OCI-LY7 (cell line): ENCODE data around the gene ZNF581. TPM values are rescaled to one million over a fixed set of nuclear protein-coding genes. Genes with fewer than 3 reads are reported as not detected.

Experiments
- BruUV-seq: library from RNA; stranded (reverse); fragments of 400-500 nt; replicated peaks from 2 replicates; lab custom pipeline; 2021; lab: Mats Ljungman, UMichigan
- CTCF ChIA-PET: fragments of 300-600 bp; sonication (Branson Sonifier 250); formaldehyde crosslinking; loops from one replicate; lab custom pipeline; 2022; ENCODE audit warnings: antibody characterized with exemption; ENCODE audit not compliant: unreplicated experiment; lab: Charles Lee
- POLR2A ChIA-PET: fragments of 300-600 bp; sonication (Branson Sonifier 250); formaldehyde crosslinking; loops from one replicate; lab custom pipeline; 2022; ENCODE audit warnings: antibody characterized with exemption; lab: Charles Lee
- DNase-seq: peaks from one replicate; pipeline ENCODE4 v3.0.0-alpha.2; 2015; ENCODE audit warnings: low spot score
- H2AFZ ChIP-seq: fragments of 200-600 bp; sonication (generic), shearing (Covaris generic); 2 replicates; pipeline ENCODE4 v1.6.1; 2014; ENCODE audit warnings: mild to moderate bottlenecking, antibody characterized with exemption, low read length, moderate library complexity
- H3K27ac ChIP-seq: fragments of 200-600 bp; sonication (generic); 2 replicates; pipeline ENCODE4 v1.5.1; 2014; ENCODE audit warnings: mixed run types, low read depth, mild to moderate bottlenecking, moderate library complexity, low read length, inconsistent platforms; ENCODE audit not compliant: poor library complexity, severe bottlenecking
- H3K36me3 ChIP-seq: fragments of 200-600 bp; sonication (generic); 2 replicates; pipeline ENCODE4 v1.6.1; 2014; ENCODE audit warnings: mild to moderate bottlenecking, antibody characterized with exemption, low read length, moderate library complexity, mixed read lengths; ENCODE audit not compliant: insufficient read depth
- H3K4me1 ChIP-seq: fragments of 200-600 bp; sonication (generic); 2 replicates; pipeline ENCODE4 v1.5.1; 2014; ENCODE audit warnings: mild to moderate bottlenecking, low read length; ENCODE audit not compliant: insufficient read depth, poor library complexity, severe bottlenecking
- H3K4me2 ChIP-seq: fragments of 200-600 bp; sonication (generic); 2 replicates; pipeline ENCODE4 v1.6.1; 2014; ENCODE audit warnings: mild to moderate bottlenecking, low read length
- H3K4me3 ChIP-seq: fragments of 200-600 bp; sonication (generic); 2 replicates; pipeline ENCODE4 v1.5.1; 2014; ENCODE audit warnings: mild to moderate bottlenecking, low read depth, low read length; ENCODE audit not compliant: poor library complexity, severe bottlenecking
- H3K79me2 ChIP-seq: fragments of 200-600 bp; sonication (generic); 2 replicates; pipeline ENCODE4 v1.6.1; 2016; ENCODE audit warnings: low read depth, mild to moderate bottlenecking, low read length, moderate library complexity, mixed read lengths; ENCODE audit not compliant: insufficient read depth
- H3K9me2 ChIP-seq: fragments of 200-600 bp; sonication (generic); 2 replicates; pipeline ENCODE4 v1.6.1; 2016; ENCODE audit warnings: mild to moderate bottlenecking, low read length, mixed read lengths; ENCODE audit not compliant: insufficient read depth
- H3K9me3 ChIP-seq: fragments of 200-600 bp; sonication (generic); 2 replicates; pipeline ENCODE4 v1.6.1; 2014; ENCODE audit warnings: mild to moderate bottlenecking, mixed run types, low read length, mixed read lengths
- H4K20me1 ChIP-seq: fragments of 200-600 bp; sonication (generic); 2 replicates; pipeline ENCODE4 v1.6.1; 2014; ENCODE audit warnings: mild to moderate bottlenecking, antibody characterized with exemption, low read length, moderate library complexity, mixed read lengths; ENCODE audit not compliant: insufficient read depth
- EZH2phosphoT487 ChIP-seq: fragments of 200-600 bp; sonication (generic); IDR thresholded peaks from 2 replicates; pipeline ENCODE4 v1.6.1; 2018; ENCODE audit warnings: low read depth, borderline replicate concordance, mild to moderate bottlenecking, mixed run types, antibody characterized with exemption, low read length, moderate library complexity, mixed read lengths
- intact Hi-C: fragments of 100-400 bp; cut with micrococcal nuclease; formaldehyde crosslinking; loops from one replicate; pipeline ENCODE4 v1.10.0; 2022; ENCODE audit not compliant: unreplicated experiment
- total RNA-seq, 2 experiments: library from RNA; depleted of rRNA in 1 of 2; stranded (reverse); fragments of >200 nt in 1 of 2; shearing (Covaris generic) in 1 of 2; gene quantifications; 2 replicates each; pipeline ENCODE4 v1.2.3, GENCODE V29; 2014 to 2022
- TF ChIP-seq, protein P1 (sequence below): fragments of 200-600 bp; sonication (generic); conservative IDR thresholded peaks from 2 replicates; pipeline ENCODE4 v1.5.1; 2014; ENCODE audit warnings: mild to moderate bottlenecking, antibody characterized with exemption, low read length, moderate library complexity, mixed read lengths

Gene ZNF581
- total RNA-seq, 2 experiments from 2014 or later = 39.7 to 44.5 TPM

DNA sequence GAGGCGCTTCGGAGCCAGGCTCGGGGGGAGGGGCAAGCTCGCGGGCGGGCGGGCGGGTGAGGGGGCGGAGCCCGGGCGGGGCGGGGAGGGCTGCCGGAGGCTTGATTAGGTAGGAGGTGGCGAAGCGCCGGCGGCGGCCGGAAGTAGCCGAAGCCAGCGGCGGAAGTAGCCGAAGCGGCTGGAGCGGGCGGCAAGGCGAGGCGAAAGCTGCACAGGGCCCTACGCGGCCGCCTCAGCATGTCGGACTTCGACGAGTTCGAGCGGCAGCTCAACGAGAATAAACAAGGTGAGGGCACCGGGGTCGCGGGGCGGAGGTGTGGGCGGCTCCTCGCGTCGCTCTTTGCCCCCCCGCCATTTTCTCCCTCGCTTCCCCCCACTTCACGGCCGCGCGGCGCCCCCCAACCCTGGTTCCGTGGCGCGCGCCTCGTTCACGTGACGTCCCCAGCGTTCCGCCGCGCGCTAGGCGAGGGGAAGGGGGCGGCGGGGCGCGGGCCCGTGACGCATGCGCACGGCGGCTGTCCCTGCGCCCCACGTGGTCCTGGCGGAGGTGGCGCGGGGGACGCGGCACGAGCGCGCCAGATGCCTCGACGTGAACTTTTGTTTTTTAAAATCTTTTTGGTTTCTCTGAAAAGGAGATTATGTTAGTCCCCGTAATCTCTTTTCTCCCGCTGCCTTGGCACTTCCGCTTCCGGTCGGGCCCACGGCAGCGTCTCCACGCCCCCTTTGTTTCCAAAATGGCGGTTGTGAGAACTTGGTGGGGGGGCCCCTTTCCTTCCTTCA lies 11.6 kb downstream of the ZNF581 start, which contains the start of gene U2AF2:
TSS of gene U2AF2 (plus strand) at position 168 of the 780 bp plus-strand sequence. CDS start at position 238, 70 bp downstream.
- Histone ChIP-seq H3K4me2 (peak within 1 kb of the TSS; percentile 96), H3K4me3 (peak within 1 kb of the TSS; percentile 87), H3K9me3 (no peaks in the 10 kb centered on the region), H3K27ac (peak within 1 kb of the TSS; percentile 90), H4K20me1 (peaks cover 38% of the 10 kb centered on the region), H3K36me3 (peaks cover 70% of the 10 kb centered on the region), H3K4me1 (peaks cover 30% of the 10 kb centered on the region), H3K9me2 (no peaks in the 10 kb centered on the region), H2AFZ (peak within 1 kb of the TSS; percentile 20; the same call in 1 of the 2 replicates), H3K79me2 (peaks cover 50% of the 10 kb centered on the region)
- peak; percentile 94 for DNase-seq
- no TSS peak for BruUV-seq
- POLR2A ChIA-PET = interaction anchor here (0.6 to 1.1 kb wide), 5 partner anchors 9 to 175 kb away, joined by 3 to 4 read pairs (median 3); partner anchors contain the start of genes ZNF581 and ZNF784
- no peak for TF ChIP-seq EZH2phosphoT487
- TF ChIP-seq, protein P1, sequence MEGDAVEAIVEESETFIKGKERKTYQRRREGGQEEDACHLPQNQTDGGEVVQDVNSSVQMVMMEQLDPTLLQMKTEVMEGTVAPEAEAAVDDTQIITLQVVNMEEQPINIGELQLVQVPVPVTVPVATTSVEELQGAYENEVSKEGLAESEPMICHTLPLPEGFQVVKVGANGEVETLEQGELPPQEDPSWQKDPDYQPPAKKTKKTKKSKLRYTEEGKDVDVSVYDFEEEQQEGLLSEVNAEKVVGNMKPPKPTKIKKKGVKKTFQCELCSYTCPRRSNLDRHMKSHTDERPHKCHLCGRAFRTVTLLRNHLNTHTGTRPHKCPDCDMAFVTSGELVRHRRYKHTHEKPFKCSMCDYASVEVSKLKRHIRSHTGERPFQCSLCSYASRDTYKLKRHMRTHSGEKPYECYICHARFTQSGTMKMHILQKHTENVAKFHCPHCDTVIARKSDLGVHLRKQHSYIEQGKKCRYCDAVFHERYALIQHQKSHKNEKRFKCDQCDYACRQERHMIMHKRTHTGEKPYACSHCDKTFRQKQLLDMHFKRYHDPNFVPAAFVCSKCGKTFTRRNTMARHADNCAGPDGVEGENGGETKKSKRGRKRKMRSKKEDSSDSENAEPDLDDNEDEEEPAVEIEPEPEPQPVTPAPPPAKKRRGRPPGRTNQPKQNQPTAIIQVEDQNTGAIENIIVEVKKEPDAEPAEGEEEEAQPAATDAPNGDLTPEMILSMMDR = no peak
- CTCF ChIA-PET = interaction anchor here (0.6 to 1.6 kb wide), 3 partner anchors 22 to 187 kb away, joined by 3 to 5 read pairs (median 3); no protein-coding TSS in a partner anchor
- intact Hi-C loops = loop anchor here (2.0 kb wide), 1 partner anchor 24 kb away; no protein-coding TSS in a partner anchor

DNA sequence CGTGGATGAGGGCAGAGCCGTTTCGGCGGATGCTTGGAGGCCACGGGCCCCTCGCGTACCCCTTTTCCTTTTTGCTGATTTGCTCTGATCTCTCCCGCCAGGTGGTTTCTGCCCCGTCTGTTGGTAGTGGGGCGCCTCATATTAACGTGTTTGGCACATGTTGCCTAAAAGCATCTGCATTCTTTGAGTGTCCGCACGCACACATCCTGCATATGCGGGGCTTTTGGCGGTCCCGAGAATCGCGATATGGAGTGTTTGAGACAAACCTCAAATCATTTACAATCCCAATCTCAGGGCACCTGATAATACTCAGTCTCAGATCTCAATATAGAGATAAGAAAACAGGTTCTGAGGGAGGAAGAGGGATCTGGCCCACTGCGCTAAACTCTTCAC lies 12.2 kb downstream of the ZNF581 start:
- Histone ChIP-seq H4K20me1 (peaks cover 38% of the 10 kb centered on the region), H3K27ac (peak overlapping the region; percentile 90), H2AFZ (no peak overlapping the region)

More for the DNA sequence above, 12.2 kb downstream of the ZNF581 start:
- peak overlapping the region; percentile 96 for H3K4me2 ChIP-seq
- H3K79me2 ChIP-seq = peaks cover 55% of the 10 kb centered on the region
- H3K4me1 ChIP-seq = peaks cover 30% of the 10 kb centered on the region
- peak overlapping the region; percentile 87 for H3K4me3 ChIP-seq
- intact Hi-C loops = loop anchor here (2.0 kb wide), 1 partner anchor 23 kb away; no protein-coding TSS in a partner anchor
- CTCF ChIA-PET = no interaction called here
- DNase-seq = no peak
- POLR2A ChIA-PET = no interaction called here
- H3K9me3 ChIP-seq = no peaks in the 10 kb centered on the region
- no peak for TF ChIP-seq EZH2phosphoT487
- TF ChIP-seq, protein P1 = no peak
- H3K36me3 ChIP-seq = peaks cover 70% of the 10 kb centered on the region
- TSS peak; percentile 75 for BruUV-seq
- no peaks in the 10 kb centered on the region for H3K9me2 ChIP-seq
